Left ventricle myocardium inferior (tissue), 1 donor: Measurements from ENCODE around the gene MAP3K7CL. TPM values are rescaled to one million over a fixed set of nuclear protein-coding genes. Genes with fewer than 3 reads are reported as not detected.
A peak's percentile ranks its signal among the peaks of the same experiment; 100 is the strongest.
"Not testable (repeated sequence)": the region's sequence is repeated elsewhere in the genome, so short reads cannot be mapped to it uniquely, and the experiment has no call there.

ENCODE experiments used
- DNase-seq: peaks from one replicate; pipeline ENCODE4 v3.0.0-alpha.2; 2020
- H3K27ac ChIP-seq: fragments of 200-600 bp; replicated peaks from 2 replicates; pipeline ENCODE4 v1.8.0; 2021
- H3K27me3 ChIP-seq: fragments of 200-600 bp; 2 replicates; pipeline ENCODE4 v1.8.0; 2021; ENCODE audit warnings: low read depth
- H3K36me3 ChIP-seq: fragments of 200-600 bp; 2 replicates; pipeline ENCODE4 v1.8.0; 2021
- H3K4me1 ChIP-seq: fragments of 200-600 bp; 2 replicates; pipeline ENCODE4 v1.8.0; 2021
- H3K4me3 ChIP-seq: fragments of 200-600 bp; 2 replicates; pipeline ENCODE4 v1.8.0; 2021; ENCODE audit warnings: mild to moderate bottlenecking, moderate library complexity
- H3K9me3 ChIP-seq: fragments of 200-600 bp; replicated peaks from 2 replicates; pipeline ENCODE4 v1.8.0; 2021
- CTCF ChIP-seq: fragments of 200-600 bp; IDR thresholded peaks from 2 replicates; pipeline ENCODE4 v1.8.0; 2021; ENCODE audit warnings: antibody characterized with exemption, mild to moderate bottlenecking, borderline replicate concordance
- intact Hi-C: fragments of 100-400 bp; cut with micrococcal nuclease; formaldehyde crosslinking; loops from one replicate; pipeline ENCODE4 v1.11.0; 2022
- total RNA-seq: library from RNA; stranded (reverse); fragmentation: NEBNext Ultra II Directional; extraction: Animal tissue kit (Norgen Biotek cat#: 25700); gene quantifications from one replicate; pipeline ENCODE4 v1.2.1, GENCODE V29; 2021
- donor health status: DM: no; HTN: yes; CAD: no; lungs with severe emphysema.

The MAP3K7CL gene
- total RNA-seq, 1 donor from 2014 or later = 2.1 TPM

- peak; percentile 18 for DNase-seq
- intact Hi-C loops = no loop called here
- Histone ChIP-seq H3K4me3 (no peak overlapping the region), H3K27ac (peak overlapping the region; percentile 70), H3K36me3 (no peaks in the 10 kb centered on the region), H3K9me3 (no peaks in the 10 kb centered on the region), H3K27me3 (no peaks in the 10 kb centered on the region), H3K4me1 (peaks cover 25% of the 10 kb centered on the region)
- no peak for TF ChIP-seq CTCF
Measured at GRCh38 chr21:29163341-29164115, 33.1 kb downstream of the MAP3K7CL start.

- peak; percentile 79 for TF ChIP-seq CTCF
- H3K9me3 ChIP-seq = no peaks in the 10 kb centered on the region
- intact Hi-C loops = no loop called here
- no peaks in the 10 kb centered on the region for H3K36me3 ChIP-seq
- DNase-seq = no peak
- H3K27ac ChIP-seq = peak overlapping the region; percentile 70
- no peak overlapping the region for H3K4me3 ChIP-seq
- H3K27me3 ChIP-seq = no peaks in the 10 kb centered on the region
- H3K4me1 ChIP-seq = peaks cover 25% of the 10 kb centered on the region
Measured at GRCh38 chr21:29164323-29164942, 34.0 kb downstream of the MAP3K7CL start.

- intact Hi-C loops = loop anchor here (5.0 kb wide), 1 partner anchor 206 kb away; no protein-coding TSS in a partner anchor
- DNase-seq = no peak
- H3K36me3 ChIP-seq = no peaks in the 10 kb centered on the region
- no peaks in the 10 kb centered on the region for H3K27me3 ChIP-seq
- no peak for TF ChIP-seq CTCF
- no peak overlapping the region for H3K4me3 ChIP-seq
- no peak overlapping the region for H3K27ac ChIP-seq
- H3K4me1 ChIP-seq = peaks cover 25% of the 10 kb centered on the region
- H3K9me3 ChIP-seq = no peaks in the 10 kb centered on the region
Measured at GRCh38 chr21:29166323-29166722, 35.9 kb downstream of the MAP3K7CL start.

GRCh38 chr21:29166853-29167252, 36.4 kb downstream of the MAP3K7CL start:
- Histone ChIP-seq H3K36me3 (no peaks in the 10 kb centered on the region), H3K4me3 (no peak overlapping the region), H3K27me3 (no peaks in the 10 kb centered on the region), H3K27ac (no peak overlapping the region), H3K9me3 (no peaks in the 10 kb centered on the region), H3K4me1 (peaks cover 25% of the 10 kb centered on the region)
- no peak for DNase-seq
- no peak for TF ChIP-seq CTCF
- intact Hi-C loops = loop anchor here (5.0 kb wide), 1 partner anchor 205 kb away; no protein-coding TSS in a partner anchor

- not testable (repeated sequence) for H3K27ac ChIP-seq, H3K27me3 ChIP-seq, H3K9me3 ChIP-seq, H3K36me3 ChIP-seq, DNase-seq, H3K4me3 ChIP-seq
- intact Hi-C loops = loop anchor here (5.0 kb wide), 1 partner anchor 205 kb away; no protein-coding TSS in a partner anchor
- H3K4me1 ChIP-seq = peaks cover 22% of the 10 kb centered on the region
Measured at GRCh38 chr21:29167481-29167880, 37.0 kb downstream of the MAP3K7CL start.

- H3K27ac ChIP-seq = no peak overlapping the region
- no peak for TF ChIP-seq CTCF
- H3K4me3 ChIP-seq = no peak overlapping the region
- H3K27me3 ChIP-seq = no peaks in the 10 kb centered on the region
- no peaks in the 10 kb centered on the region for H3K9me3 ChIP-seq
- no peaks in the 10 kb centered on the region for H3K36me3 ChIP-seq
- intact Hi-C loops = loop anchor here (5.0 kb wide), 1 partner anchor 203 kb away; no protein-coding TSS in a partner anchor
- no peak for DNase-seq
- peaks cover 8% of the 10 kb centered on the region for H3K4me1 ChIP-seq
Measured at GRCh38 chr21:29168891-29169315, 38.5 kb downstream of the MAP3K7CL start.
